Hypothalamus (tissue), 51 donors: ENCODE measurements around the gene PSME2.

Experiments used
- DNase-seq, 51 donors: peaks; one replicate each; lab custom pipeline; 2025; lab: John Stamatoyannopoulos, UW

Gene PSME2

DNA sequence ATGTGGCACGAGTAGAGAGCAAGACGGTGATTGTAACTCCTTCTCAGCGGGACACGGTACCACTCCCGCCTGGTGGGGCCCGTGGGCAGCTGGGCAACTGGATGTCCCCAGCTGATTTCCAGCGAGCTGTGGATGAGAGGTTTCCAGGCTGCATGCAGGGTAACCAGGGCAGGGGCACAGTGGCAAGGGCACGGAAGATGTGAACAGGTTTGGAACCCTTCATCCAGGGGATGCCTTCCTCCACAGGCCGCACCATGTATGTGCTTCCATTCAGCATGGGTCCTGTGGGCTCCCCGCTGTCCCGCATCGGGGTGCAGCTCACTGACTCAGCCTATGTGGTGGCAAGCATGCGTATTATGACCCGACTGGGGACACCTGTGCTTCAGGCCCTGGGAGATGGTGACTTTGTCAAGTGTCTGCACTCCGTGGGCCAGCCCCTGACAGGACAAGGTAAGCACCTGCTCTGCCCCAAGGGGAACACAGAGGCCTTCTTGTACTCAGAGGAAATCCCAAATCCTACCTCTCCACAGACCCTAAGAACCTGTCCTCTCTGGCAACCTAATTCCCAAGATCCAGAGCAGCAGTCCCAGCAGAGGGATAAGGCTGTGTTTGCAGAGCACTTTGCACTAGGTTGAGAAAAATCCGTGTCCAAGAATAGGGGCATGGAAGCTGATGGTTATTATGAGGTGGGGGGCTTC, 48.0 kb downstream of the PSME2 start:
- no peak for DNase-seq

DNA sequence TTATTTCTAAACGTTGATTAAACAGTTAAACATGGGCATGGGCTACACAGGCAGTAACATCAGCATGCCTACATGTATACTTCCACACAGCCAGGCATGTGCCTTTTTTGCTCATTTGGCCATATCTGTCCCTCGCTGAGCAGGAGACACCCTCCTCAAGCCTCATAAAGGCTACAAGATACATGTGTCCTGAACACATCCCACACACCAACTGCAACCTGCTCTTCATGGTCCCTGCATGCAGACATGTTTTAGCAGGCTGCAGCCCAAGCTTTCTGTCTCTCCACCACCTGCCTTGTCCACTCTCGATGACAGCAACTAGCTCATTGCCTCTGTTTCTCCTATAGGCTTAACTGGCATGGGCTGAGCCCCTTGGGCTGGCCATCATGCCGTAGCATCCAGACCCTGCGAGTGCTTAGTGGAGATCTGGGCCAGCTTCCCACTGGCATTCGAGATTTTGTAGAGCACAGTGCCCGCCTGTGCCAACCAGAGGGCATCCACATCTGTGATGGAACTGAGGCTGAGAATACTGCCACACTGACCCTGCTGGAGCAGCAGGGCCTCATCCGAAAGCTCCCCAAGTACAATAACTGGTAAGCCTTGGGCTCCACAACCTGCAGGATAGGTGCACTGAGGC, 49.7 kb downstream of the PSME2 start:
- DNase-seq = no peak

- DNase-seq = peak in 12 of 51 donors; percentile 6 to 47 (median 19)
Measured at GRCh38 chr14:24095271-24096068, 50.9 kb downstream of the PSME2 start.

GRCh38 chr14:24094841-24095270, 51.6 kb downstream of the PSME2 start:
- peak in 1 of 51 donors; percentile 41 for DNase-seq

- peak in 49 of 51 donors; percentile 28 to 89 (median 68) for DNase-seq
Measured at GRCh38 chr14:24093901-24094840, 52.2 kb downstream of the PSME2 start, which contains the start of gene PCK2. Gene PCK2 (plus strand): TSS chr14:24094311. CDS start chr14:24094406, 95 bp downstream.
